NCI-H146 treated with DMSO at 0.1 percent for 48 hours (cell line): ENCODE measurements around the gene IGIP.
A peak's percentile ranks its signal among the peaks of the same experiment; 100 is the strongest.

Source experiments
- DNase-seq: peaks from one replicate; lab custom pipeline; 2025; ENCODE audit not compliant: unreplicated experiment; lab: John Stamatoyannopoulos, UW

Gene IGIP

GRCh38 chr5:140162275-140162674 lies 36.5 kb downstream of the IGIP start:
- DNase-seq: no peak

GRCh38 chr5:140162781-140163180 lies 37.0 kb downstream of the IGIP start:
- DNase-seq: no peak

GRCh38 chr5:140165101-140165922 lies 39.6 kb downstream of the IGIP start:
- no peak for DNase-seq

- DNase-seq: no peak
Observed at GRCh38 chr5:140165923-140166270, 40.2 kb downstream of the IGIP start.

- no peak for DNase-seq
Observed at GRCh38 chr5:140166911-140167310, 41.2 kb downstream of the IGIP start.

GRCh38 chr5:140168371-140168770 lies 42.6 kb downstream of the IGIP start:
- DNase-seq: no peak

- no peak for DNase-seq
Observed at GRCh38 chr5:140169410-140169809, 43.7 kb downstream of the IGIP start.

- no peak for DNase-seq
Observed at GRCh38 chr5:140172483-140172882, 46.7 kb downstream of the IGIP start.

- DNase-seq: no peak
Observed at GRCh38 chr5:140174014-140174413, 48.3 kb downstream of the IGIP start.

GRCh38 chr5:140174465-140175366 lies 49.0 kb downstream of the IGIP start, which contains the start of gene CYSTM1:
Gene CYSTM1 (plus strand): TSS chr5:140175188. CDS start chr5:140194466, 19,278 bp downstream.
- peak; percentile 75 for DNase-seq

GRCh38 chr5:140175367-140176030 lies 49.8 kb downstream of the IGIP start:
- peak; percentile 13 for DNase-seq

- no peak for DNase-seq
Observed at GRCh38 chr5:140176031-140176387, 50.3 kb downstream of the IGIP start.

GRCh38 chr5:140178086-140178410 lies 52.3 kb downstream of the IGIP start:
- DNase-seq: no peak

- no peak for DNase-seq
Observed at GRCh38 chr5:140178482-140179116, 52.9 kb downstream of the IGIP start.
